Transverse colon (tissue), 4 donors: ENCODE data around the gene CYP19A1.

Experiments
- POLR2A ChIP-seq: fragments of 450-650 bp; IDR thresholded peaks from one replicate; pipeline ENCODE4 v1.6.1; 2016; ENCODE audit warnings: antibody characterized with exemption, mild to moderate bottlenecking, moderate library complexity
- POLR2AphosphoS5 ChIP-seq, 3 donors: sonication (generic); formaldehyde crosslinking; IDR thresholded peaks; one replicate each; pipeline ENCODE4 v1.6.1; 2016; ENCODE audit warnings: antibody characterized with exemption in 3 of 3
- TF ChIP-seq, protein P1 (sequence below), 5 experiments: fragments of 200-600 bp in 3 of 5; fragments of 450-650 bp in 2 of 5; sonication (generic) in 3 of 5; IDR thresholded peaks; 1 replicate in 2 of 5; 2 replicates in 3 of 5; pipeline ENCODE4 v1.5.1; 2016 to 2017; ENCODE audit warnings: antibody characterized with exemption in 5 of 5, inconsistent platforms in 3 of 5, mild to moderate bottlenecking in 2 of 5, moderate library complexity in 1 of 5

GRCh38 chr15:51212239-51212638 lies 126.2 kb downstream of the CYP19A1 start:
- TF ChIP-seq, protein P1, sequence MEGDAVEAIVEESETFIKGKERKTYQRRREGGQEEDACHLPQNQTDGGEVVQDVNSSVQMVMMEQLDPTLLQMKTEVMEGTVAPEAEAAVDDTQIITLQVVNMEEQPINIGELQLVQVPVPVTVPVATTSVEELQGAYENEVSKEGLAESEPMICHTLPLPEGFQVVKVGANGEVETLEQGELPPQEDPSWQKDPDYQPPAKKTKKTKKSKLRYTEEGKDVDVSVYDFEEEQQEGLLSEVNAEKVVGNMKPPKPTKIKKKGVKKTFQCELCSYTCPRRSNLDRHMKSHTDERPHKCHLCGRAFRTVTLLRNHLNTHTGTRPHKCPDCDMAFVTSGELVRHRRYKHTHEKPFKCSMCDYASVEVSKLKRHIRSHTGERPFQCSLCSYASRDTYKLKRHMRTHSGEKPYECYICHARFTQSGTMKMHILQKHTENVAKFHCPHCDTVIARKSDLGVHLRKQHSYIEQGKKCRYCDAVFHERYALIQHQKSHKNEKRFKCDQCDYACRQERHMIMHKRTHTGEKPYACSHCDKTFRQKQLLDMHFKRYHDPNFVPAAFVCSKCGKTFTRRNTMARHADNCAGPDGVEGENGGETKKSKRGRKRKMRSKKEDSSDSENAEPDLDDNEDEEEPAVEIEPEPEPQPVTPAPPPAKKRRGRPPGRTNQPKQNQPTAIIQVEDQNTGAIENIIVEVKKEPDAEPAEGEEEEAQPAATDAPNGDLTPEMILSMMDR (IDR thresholded peaks at IDR 0.05): no peak
- TF ChIP-seq POLR2AphosphoS5 (IDR thresholded peaks at IDR 0.05) (no peak), POLR2A (no peak)
